K562 (cell line): ENCODE measurements around the gene ADGRA3. TPM values are rescaled to one million over a fixed set of nuclear protein-coding genes. Genes with fewer than 3 reads are reported as not detected.

Experiments used
- ATAC-seq: fragments of 200-7000 bp; cut with Tn5 transposase; 3 replicates; pipeline ENCODE4 v1.9.1; 2020; ENCODE audit warnings: moderate library complexity
- BruUV-seq: library from RNA; stranded (reverse); fragments of 400-500 nt; replicated peaks from 2 replicates; lab custom pipeline; 2021; lab: Mats Ljungman, UMichigan
- CTCF ChIA-PET: fragments of 300-600 bp; formaldehyde crosslinking; extraction: SDS; loops from one replicate; lab custom pipeline; 2021; ENCODE audit warnings: low intra/inter-chr PET ratio; lab: Yijun Ruan, JAX
- POLR2A ChIA-PET: fragments of 300-600, 350-650 bp; sonication (Branson Sonifier 250); formaldehyde crosslinking; extraction: SDS; loops from one replicate; lab custom pipeline; 2021; ENCODE audit warnings: antibody characterized with exemption, inconsistent platforms; lab: Yijun Ruan, JAX
- DNase-seq, 4 experiments: peaks; one replicate each; pipeline versions ENCODE4 v3.0.0 to v3.0.0-alpha.2; 2011 to 2018; ENCODE audit warnings: low spot score in 3 of 4, mixed read lengths in 3 of 4; ENCODE audit errors: extremely low read depth in 1 of 4
- FAIRE-seq: peaks from 2 replicates; lab custom pipeline; 2011; peaks lifted over from hg19 to GRCh38; lab: Jason Lieb, UNC
- H2AFZ ChIP-seq: 2 replicates; pipeline ENCODE4 v1.6.0; 2011; ENCODE audit warnings: low read depth, low read length, control low read depth, inconsistent platforms
- H3K27ac ChIP-seq: fragments of 200-600 bp; 3 replicates; pipeline ENCODE4 v1.8.0; 2011; ENCODE audit warnings: low read depth, mild to moderate bottlenecking, control low read depth, inconsistent platforms, low read length, moderate library complexity, mixed read lengths; ENCODE audit errors: extremely low read depth
- H3K27me3 ChIP-seq, 2 experiments: fragments of 300-600 bp in 1 of 2; 2 replicates in 1 of 2; 3 replicates in 1 of 2; pipeline versions ENCODE4 v1.6.0 to v1.8.0; 2011; ENCODE audit warnings: inconsistent platforms in 2 of 2, low read length in 2 of 2, mild to moderate bottlenecking in 1 of 2, mixed read lengths in 1 of 2, moderate library complexity in 1 of 2; ENCODE audit not compliant: control insufficient read depth in 2 of 2, insufficient read depth in 2 of 2
- H3K36me3 ChIP-seq: fragments of 300-600 bp; 3 replicates; pipeline ENCODE4 v1.8.0; 2011; ENCODE audit warnings: mild to moderate bottlenecking, low read length, inconsistent platforms; ENCODE audit not compliant: control insufficient read depth, insufficient read depth
- H3K4me1 ChIP-seq, 2 experiments: fragments of 200-600 bp in 1 of 2; replicated peaks in 1 of 2; 2 replicates in 1 of 2; 3 replicates in 1 of 2; pipeline versions ENCODE4 v1.5.1 to v1.8.0; 2011; ENCODE audit warnings: inconsistent platforms in 2 of 2, low read length in 2 of 2, mild to moderate bottlenecking in 1 of 2, mixed read lengths in 1 of 2, moderate library complexity in 1 of 2; ENCODE audit not compliant: control insufficient read depth in 2 of 2, insufficient read depth in 2 of 2
- H3K4me2 ChIP-seq: 2 replicates; pipeline ENCODE4 v1.6.1; 2011; ENCODE audit warnings: low read length, control low read depth, inconsistent platforms, mixed read lengths; ENCODE audit not compliant: insufficient read depth
- H3K4me3 ChIP-seq: fragments of 200-600 bp; sonication (generic), shearing (Covaris generic); 2 replicates; pipeline ENCODE4 v1.5.1; 2016; ENCODE audit warnings: control low read depth, inconsistent platforms
- H3K79me2 ChIP-seq: fragments of 200-600 bp; 3 replicates; pipeline ENCODE4 v1.8.0; 2011; ENCODE audit warnings: low read length, inconsistent platforms; ENCODE audit not compliant: control insufficient read depth, insufficient read depth
- H3K9ac ChIP-seq, 2 experiments: 2 replicates each; pipeline versions ENCODE4 v1.6.0 to v1.6.1; 2011; ENCODE audit warnings: low read depth in 2 of 2, low read length in 2 of 2, control low read depth in 1 of 2, inconsistent platforms in 1 of 2, mild to moderate bottlenecking in 1 of 2, mixed read lengths in 1 of 2; ENCODE audit not compliant: insufficient read depth in 1 of 2
- H3K9me1 ChIP-seq: one replicate; pipeline ENCODE4 v1.6.0; 2011; ENCODE audit warnings: inconsistent platforms, mild to moderate bottlenecking, low read length, moderate library complexity; ENCODE audit not compliant: control insufficient read depth, insufficient read depth
- H3K9me3 ChIP-seq: replicated peaks from 2 replicates; pipeline ENCODE4 v1.5.1; 2011; ENCODE audit warnings: low read depth, low read length, inconsistent platforms; ENCODE audit not compliant: control insufficient read depth, insufficient read depth
- H4K20me1 ChIP-seq: replicated peaks from 2 replicates; pipeline ENCODE4 v1.6.1; 2011; ENCODE audit warnings: low read length, inconsistent platforms, mixed read lengths; ENCODE audit not compliant: control insufficient read depth, insufficient read depth
- ETV5 ChIP-seq: sonication (generic); formaldehyde crosslinking; IDR thresholded peaks from 2 replicates; pipeline ENCODE4 v1.4.0; 2020; ENCODE audit warnings: low read depth, mild to moderate bottlenecking, missing genetic modification reagents
- PTTG1 ChIP-seq: fragments of 450-650 bp; IDR thresholded peaks from 2 replicates; pipeline ENCODE4 v1.6.1; 2016; ENCODE audit warnings: low read depth, mild to moderate bottlenecking, missing genetic modification characterization, missing compliant biosample characterization
- ZNF23 ChIP-seq: fragments of 250-450 bp; sonication (Bioruptor Pico); IDR thresholded peaks from 2 replicates; pipeline ENCODE4 v1.4.0; 2020; ENCODE audit warnings: mild to moderate bottlenecking
- ZNF668 ChIP-seq: fragments of 250-450 bp; sonication (Bioruptor Pico); IDR thresholded peaks from 2 replicates; pipeline ENCODE4 v1.8.0; 2022; ENCODE audit warnings: mild to moderate bottlenecking, inconsistent platforms
- WGBS: fragments of 100-300 bp; shearing (Covaris generic); methylation state at CpG from one replicate; pipeline ENCODE4 v1.1.6; 2016; ENCODE audit warnings: low coverage, mixed read lengths; ENCODE audit not compliant: insufficient coverage; ENCODE audit errors: missing lambda C conversion rate; 5-methylcytosine and 5-hydroxymethylcytosine counted together
- in situ Hi-C: fragments of 300-500 bp; cut with MboI; formaldehyde crosslinking; loops from 4 replicates; pipeline ENCODE4 v1.15.0; 2018; ENCODE audit warnings: inconsistent platforms, mixed read lengths
- intact Hi-C: fragments of 100-400 bp; cut with micrococcal nuclease; formaldehyde crosslinking; loops from 2 replicates; pipeline ENCODE4 v1.14.2; 2022
- polyA plus RNA-seq, 8 experiments: library from polyadenylated mRNA; depleted of rRNA in 4 of 8; stranded (reverse) in 5 of 8; unstranded in 3 of 8; fragments of >200 nt; fragmentation: Nextera tagmentation in 2 of 8; fragmentation: Illumina TruSeq in 1 of 8; extraction: Ambion mirVana in 2 of 8; extraction: Trizol in 1 of 8; gene quantifications; 2 replicates each; pipeline versions ENCODE4 v1.2.1 to v1.2.3, GENCODE V29; 2011 to 2014; ENCODE audit warnings: inconsistent platforms in 1 of 8, missing spikeins in 1 of 8
- total RNA-seq, 7 experiments: library from RNA; depleted of rRNA in 6 of 7; stranded (reverse); fragments of >200 nt in 6 of 7; fragmentation: Illumina TruSeq in 2 of 7; extraction: Trizol in 2 of 7; gene quantifications; 2 replicates each; pipeline versions ENCODE4 v1.2.1 to v1.2.3, GENCODE V29; 2011 to 2021; ENCODE audit warnings: low replicate concordance in 1 of 7
- TF ChIP-seq, protein P1 (sequence below): fragments of 250-450 bp; sonication (Bioruptor Pico); IDR thresholded peaks from 2 replicates; pipeline ENCODE4 v1.4.0; 2020

Gene ADGRA3
- total and polyA plus RNA-seq, 9 of the 15 experiments (the other 6 are each of a cell fraction or from before 2014, with no cell fraction given): 0.06 to 2.3 (median 0.27) TPM; not detected in 3

DNA sequence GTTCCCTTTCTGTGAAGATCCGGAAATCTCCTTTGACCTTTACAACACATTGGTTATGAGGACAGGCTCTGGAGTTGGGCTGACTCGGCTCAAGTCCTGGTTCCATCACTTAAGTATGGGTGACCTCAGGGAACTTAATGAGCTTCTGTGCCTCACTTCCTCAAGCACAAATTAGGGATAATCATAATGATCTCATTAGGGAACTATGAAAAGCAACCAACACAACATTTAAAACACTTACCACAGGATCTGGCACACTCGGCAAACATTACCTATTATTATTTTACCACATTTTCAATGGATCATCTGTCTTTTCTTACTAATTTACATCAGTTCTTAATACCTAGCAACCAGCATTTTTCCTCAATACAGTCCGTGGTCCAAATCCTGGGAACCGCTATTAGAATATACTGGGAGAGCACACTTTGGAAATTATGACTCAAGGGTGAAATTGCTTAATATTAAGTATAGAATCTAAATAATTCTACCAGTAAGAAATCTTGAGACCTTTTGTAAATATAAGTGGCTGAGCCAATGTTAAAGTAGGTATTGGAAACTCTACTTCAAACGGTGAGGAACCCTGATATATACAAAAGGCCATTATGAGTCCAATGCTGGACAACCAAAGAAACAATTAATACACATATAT is 19.6 kb downstream of the ADGRA3 start:
- no peaks in the 10 kb centered on the region for H4K20me1 ChIP-seq
- no peak overlapping the region for H2AFZ ChIP-seq
- ATAC-seq (no peak), DNase-seq (no peak), FAIRE-seq (no peak)
- H3K36me3 ChIP-seq: no peaks in the 10 kb centered on the region
- ChIA-PET CTCF (no interaction called here), POLR2A (no interaction called here)
- BruUV-seq: no TSS peak
- WGBS: 0% methylated on average over 6 of the region's 6 CpGs
- TF ChIP-seq ZNF23 (CRISPR knock-in tag): no peak
- no peak for TF ChIP-seq PTTG1
- TF ChIP-seq ZNF668 (CRISPR knock-in tag): no peak
- no peak for TF ChIP-seq ETV5 (CRISPR knock-in tag)
- TF ChIP-seq, protein P1, sequence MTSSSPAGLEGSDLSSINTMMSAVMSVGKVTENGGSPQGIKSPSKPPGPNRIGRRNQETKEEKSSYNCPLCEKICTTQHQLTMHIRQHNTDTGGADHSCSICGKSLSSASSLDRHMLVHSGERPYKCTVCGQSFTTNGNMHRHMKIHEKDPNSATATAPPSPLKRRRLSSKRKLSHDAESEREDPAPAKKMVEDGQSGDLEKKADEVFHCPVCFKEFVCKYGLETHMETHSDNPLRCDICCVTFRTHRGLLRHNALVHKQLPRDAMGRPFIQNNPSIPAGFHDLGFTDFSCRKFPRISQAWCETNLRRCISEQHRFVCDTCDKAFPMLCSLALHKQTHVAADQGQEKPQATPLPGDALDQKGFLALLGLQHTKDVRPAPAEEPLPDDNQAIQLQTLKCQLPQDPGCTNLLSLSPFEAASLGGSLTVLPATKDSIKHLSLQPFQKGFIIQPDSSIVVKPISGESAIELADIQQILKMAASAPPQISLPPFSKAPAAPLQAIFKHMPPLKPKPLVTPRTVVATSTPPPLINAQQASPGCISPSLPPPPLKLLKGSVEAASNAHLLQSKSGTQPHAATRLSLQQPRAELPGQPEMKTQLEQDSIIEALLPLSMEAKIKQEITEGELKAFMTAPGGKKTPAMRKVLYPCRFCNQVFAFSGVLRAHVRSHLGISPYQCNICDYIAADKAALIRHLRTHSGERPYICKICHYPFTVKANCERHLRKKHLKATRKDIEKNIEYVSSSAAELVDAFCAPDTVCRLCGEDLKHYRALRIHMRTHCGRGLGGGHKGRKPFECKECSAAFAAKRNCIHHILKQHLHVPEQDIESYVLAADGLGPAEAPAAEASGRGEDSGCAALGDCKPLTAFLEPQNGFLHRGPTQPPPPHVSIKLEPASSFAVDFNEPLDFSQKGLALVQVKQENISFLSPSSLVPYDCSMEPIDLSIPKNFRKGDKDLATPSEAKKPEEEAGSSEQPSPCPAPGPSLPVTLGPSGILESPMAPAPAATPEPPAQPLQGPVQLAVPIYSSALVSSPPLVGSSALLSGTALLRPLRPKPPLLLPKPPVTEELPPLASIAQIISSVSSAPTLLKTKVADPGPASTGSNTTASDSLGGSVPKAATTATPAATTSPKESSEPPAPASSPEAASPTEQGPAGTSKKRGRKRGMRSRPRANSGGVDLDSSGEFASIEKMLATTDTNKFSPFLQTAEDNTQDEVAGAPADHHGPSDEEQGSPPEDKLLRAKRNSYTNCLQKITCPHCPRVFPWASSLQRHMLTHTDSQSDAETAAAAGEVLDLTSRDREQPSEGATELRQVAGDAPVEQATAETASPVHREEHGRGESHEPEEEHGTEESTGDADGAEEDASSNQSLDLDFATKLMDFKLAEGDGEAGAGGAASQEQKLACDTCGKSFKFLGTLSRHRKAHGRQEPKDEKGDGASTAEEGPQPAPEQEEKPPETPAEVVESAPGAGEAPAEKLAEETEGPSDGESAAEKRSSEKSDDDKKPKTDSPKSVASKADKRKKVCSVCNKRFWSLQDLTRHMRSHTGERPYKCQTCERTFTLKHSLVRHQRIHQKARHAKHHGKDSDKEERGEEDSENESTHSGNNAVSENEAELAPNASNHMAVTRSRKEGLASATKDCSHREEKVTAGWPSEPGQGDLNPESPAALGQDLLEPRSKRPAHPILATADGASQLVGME: no peak
- H3K9me1 ChIP-seq: no peaks in the 10 kb centered on the region
- H3K4me2 ChIP-seq: no peak overlapping the region
- H3K4me1 ChIP-seq: no peaks in the 10 kb centered on the region
- intact Hi-C loops: no loop called here
- H3K9me3 ChIP-seq: no peaks in the 10 kb centered on the region
- no peak overlapping the region for H3K4me3 ChIP-seq
- no peaks in the 10 kb centered on the region for H3K79me2 ChIP-seq
- H3K27me3 ChIP-seq: no peaks in the 10 kb centered on the region
- no peak overlapping the region for H3K27ac ChIP-seq
- in situ Hi-C loops: no loop called here
- no peak overlapping the region for H3K9ac ChIP-seq
